Trophoblast cell (in vitro differentiated cells and primary cell): ENCODE results near the gene ZNF615.
A peak's percentile ranks its signal among the peaks of the same experiment; 100 is the strongest.
"Not testable (repeated sequence)": the region's sequence is repeated elsewhere in the genome, so short reads cannot be mapped to it uniquely, and the experiment has no call there.

Experiments
- DNase-seq, 2 donors: peaks; one replicate each; pipeline ENCODE4 v3.0.0-alpha.2; 2016
- H2AFZ ChIP-seq: 2 replicates; pipeline ENCODE4 v1.6.1; 2013; ENCODE audit warnings: low read length, moderate library complexity, mild to moderate bottlenecking; ENCODE audit not compliant: insufficient read depth, poor library complexity
- H2AK5ac ChIP-seq: 2 replicates; pipeline ENCODE4 v1.6.1; 2013; ENCODE audit warnings: mild to moderate bottlenecking, low read length
- H2BK120ac ChIP-seq: 2 replicates; pipeline ENCODE4 v1.6.1; 2013; ENCODE audit warnings: low read length, mild to moderate bottlenecking, moderate library complexity; ENCODE audit not compliant: insufficient read depth, poor library complexity
- H2BK12ac ChIP-seq: 2 replicates; pipeline ENCODE4 v1.6.1; 2013; ENCODE audit warnings: mild to moderate bottlenecking, low read length, moderate library complexity
- H2BK5ac ChIP-seq: 2 replicates; pipeline ENCODE4 v1.6.1; 2013; ENCODE audit warnings: low read length, low read depth, moderate library complexity, mild to moderate bottlenecking; ENCODE audit not compliant: poor library complexity
- H3K14ac ChIP-seq: 2 replicates; pipeline ENCODE4 v1.6.1; 2013; ENCODE audit warnings: mild to moderate bottlenecking, low read length
- H3K18ac ChIP-seq: 2 replicates; pipeline ENCODE4 v1.6.1; 2013; ENCODE audit warnings: mild to moderate bottlenecking, low read length
- H3K23ac ChIP-seq: 2 replicates; pipeline ENCODE4 v1.6.1; 2013; ENCODE audit warnings: low read length
- H3K27ac ChIP-seq: 2 replicates; pipeline ENCODE4 v1.5.1; 2013; ENCODE audit warnings: low read depth, mild to moderate bottlenecking, inconsistent platforms, low read length, moderate library complexity
- H3K27me3 ChIP-seq: 2 replicates; pipeline ENCODE4 v1.6.1; 2013; ENCODE audit warnings: inconsistent platforms, mild to moderate bottlenecking, low read length, moderate library complexity; ENCODE audit not compliant: insufficient read depth
- H3K36me3 ChIP-seq, 2 experiments: 1 replicate in 1 of 2; 2 replicates in 1 of 2; pipeline ENCODE4 v1.6.1; 2013; ENCODE audit warnings: low read length in 2 of 2, mild to moderate bottlenecking in 2 of 2, moderate library complexity in 1 of 2; ENCODE audit not compliant: insufficient read depth in 2 of 2, control insufficient read depth in 1 of 2
- H3K4ac ChIP-seq: 2 replicates; pipeline ENCODE4 v1.6.1; 2013; ENCODE audit warnings: low read depth, mild to moderate bottlenecking, low read length, moderate library complexity
- H3K4me1 ChIP-seq, 2 experiments: 1 replicate in 1 of 2; 2 replicates in 1 of 2; pipeline ENCODE4 v1.6.1; 2013; ENCODE audit warnings: low read length in 2 of 2, mild to moderate bottlenecking in 2 of 2, moderate library complexity in 1 of 2; ENCODE audit not compliant: insufficient read depth in 2 of 2, control insufficient read depth in 1 of 2
- H3K4me2 ChIP-seq: 2 replicates; pipeline ENCODE4 v1.6.1; 2013; ENCODE audit warnings: inconsistent platforms, mild to moderate bottlenecking, low read length, moderate library complexity
- H3K4me3 ChIP-seq: 2 replicates; pipeline ENCODE4 v1.5.1; 2013; ENCODE audit warnings: mild to moderate bottlenecking, low read depth, low read length, inconsistent platforms
- H3K79me1 ChIP-seq: one replicate; pipeline ENCODE4 v1.6.1; 2013; ENCODE audit warnings: low read length
- H3K79me2 ChIP-seq: 2 replicates; pipeline ENCODE4 v1.6.1; 2013; ENCODE audit warnings: low read length, mild to moderate bottlenecking; ENCODE audit not compliant: control insufficient read depth, insufficient read depth, poor library complexity
- H3K9ac ChIP-seq: 2 replicates; pipeline ENCODE4 v1.6.1; 2013; ENCODE audit warnings: mild to moderate bottlenecking, low read length
- H3K9me3 ChIP-seq: 2 replicates; pipeline ENCODE4 v1.6.1; 2013; ENCODE audit warnings: low read depth, mild to moderate bottlenecking, control low read depth, inconsistent platforms, low read length; ENCODE audit not compliant: insufficient read depth
- H4K12ac ChIP-seq: 2 replicates; pipeline ENCODE4 v1.6.1; 2013; ENCODE audit warnings: low read depth, mild to moderate bottlenecking, low read length, moderate library complexity
- H4K8ac ChIP-seq: 2 replicates; pipeline ENCODE4 v1.6.1; 2013; ENCODE audit warnings: low read depth, mild to moderate bottlenecking, low read length, moderate library complexity
- H4K91ac ChIP-seq: one replicate; pipeline ENCODE4 v1.6.1; 2013; ENCODE audit warnings: low read depth, mild to moderate bottlenecking, low read length, moderate library complexity
- WGBS: extraction: QIAGEN DNeasy Blood & Tissue Kit; methylation state at CpG from one replicate; pipeline ENCODE4 v1.1.7; 2013; ENCODE audit warnings: missing lambda C conversion rate; ENCODE audit not compliant: insufficient read length, insufficient coverage; ENCODE audit errors: extremely low coverage; 5-methylcytosine and 5-hydroxymethylcytosine counted together

Gene ZNF615

DNA sequence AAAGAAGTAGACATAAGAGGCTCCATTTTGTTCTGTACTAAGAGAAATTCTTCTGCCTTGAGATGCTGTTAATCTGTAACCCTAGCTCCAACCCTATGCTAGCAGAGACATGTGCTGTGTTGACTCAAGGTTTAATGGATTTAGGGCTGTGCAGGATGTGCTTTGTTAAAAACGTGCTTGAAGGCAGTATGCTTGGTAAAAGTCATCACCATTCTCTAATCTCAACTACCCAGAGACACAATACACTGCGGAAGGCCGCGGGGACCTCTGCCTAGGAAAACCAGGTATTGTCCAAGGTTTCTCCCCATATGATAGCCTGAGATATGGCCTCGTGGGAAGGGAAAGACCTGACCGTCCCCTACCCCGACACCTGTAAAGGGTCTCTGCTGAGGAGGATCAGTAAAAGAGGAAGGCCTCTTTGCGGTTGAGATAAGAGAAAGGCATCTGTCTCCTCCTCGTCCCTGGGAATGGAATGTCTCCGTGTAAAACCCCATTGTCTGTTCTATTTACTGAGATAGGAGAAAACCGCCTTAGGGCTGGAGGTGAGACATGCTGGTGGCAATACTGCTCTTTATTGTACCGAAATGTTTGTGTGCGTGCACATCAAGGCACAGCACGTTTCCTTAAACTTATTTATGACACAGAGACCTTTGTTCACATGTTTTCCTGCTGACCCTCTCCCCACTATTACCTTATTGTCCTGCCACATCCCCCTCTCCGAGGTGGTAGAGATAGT is 18.4 kb upstream of the ZNF615 start:
- DNase-seq = peak; percentile 69 to 81
- H2AK5ac ChIP-seq, H3K4ac ChIP-seq, H4K8ac ChIP-seq, H3K14ac ChIP-seq, H4K91ac ChIP-seq, H3K79me2 ChIP-seq, H2AFZ ChIP-seq, H3K4me3 ChIP-seq, H3K9ac ChIP-seq, H4K12ac ChIP-seq, H2BK120ac ChIP-seq, H3K18ac ChIP-seq, H3K27me3 ChIP-seq, H3K9me3 ChIP-seq, H3K23ac ChIP-seq, H2BK12ac ChIP-seq: not testable (repeated sequence)
- Histone ChIP-seq H3K36me3 (peaks cover 20 to 25% of the 10 kb centered on the region in 2 experiments), H3K4me2 (peak overlapping the region; percentile 43), H3K4me1 (peaks cover 4 to 11% of the 10 kb centered on the region in 2 experiments), H3K79me1 (peaks cover 11% of the 10 kb centered on the region), H2BK5ac (peak overlapping the region; percentile 55), H3K27ac (peak overlapping the region; percentile 68)
- no CpG with 5 or more reads among the region's 15 CpGs for WGBS

DNA sequence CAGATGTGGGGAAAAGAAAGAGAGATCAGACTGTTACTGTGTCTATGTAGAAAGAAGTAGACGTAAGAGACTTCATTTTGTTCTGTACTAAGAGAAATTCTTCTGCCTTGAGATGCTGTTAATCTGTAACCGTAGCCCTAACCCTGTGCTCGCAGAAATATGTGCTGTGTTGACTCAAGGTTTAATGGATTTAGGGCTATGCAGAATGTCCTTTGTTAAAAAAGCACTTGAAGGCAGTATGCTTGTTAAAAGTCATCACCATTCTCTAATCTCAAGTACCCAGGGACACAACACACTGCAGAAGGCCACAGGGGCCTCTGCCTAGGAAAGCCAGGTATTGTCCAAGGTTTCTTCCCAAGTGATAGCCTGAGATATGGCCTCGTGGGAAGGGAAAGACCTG is 16.5 kb upstream of the ZNF615 start:
- not testable (repeated sequence) for H3K9me3 ChIP-seq, H3K4ac ChIP-seq, H2AFZ ChIP-seq, DNase-seq, H3K27me3 ChIP-seq, H2BK120ac ChIP-seq, H2BK12ac ChIP-seq, H3K4me3 ChIP-seq, H3K14ac ChIP-seq, H3K79me2 ChIP-seq, H3K23ac ChIP-seq, H4K8ac ChIP-seq, H4K91ac ChIP-seq, H2BK5ac ChIP-seq, H3K27ac ChIP-seq, H3K9ac ChIP-seq, H2AK5ac ChIP-seq, H3K18ac ChIP-seq, H3K4me2 ChIP-seq, H4K12ac ChIP-seq
- Histone ChIP-seq H3K4me1 (peaks cover 4 to 11% of the 10 kb centered on the region in 2 experiments), H3K79me1 (peaks cover 11% of the 10 kb centered on the region), H3K36me3 (peaks cover 21 to 34% of the 10 kb centered on the region in 2 experiments)
- no CpG with 5 or more reads among the region's 4 CpGs for WGBS

DNA sequence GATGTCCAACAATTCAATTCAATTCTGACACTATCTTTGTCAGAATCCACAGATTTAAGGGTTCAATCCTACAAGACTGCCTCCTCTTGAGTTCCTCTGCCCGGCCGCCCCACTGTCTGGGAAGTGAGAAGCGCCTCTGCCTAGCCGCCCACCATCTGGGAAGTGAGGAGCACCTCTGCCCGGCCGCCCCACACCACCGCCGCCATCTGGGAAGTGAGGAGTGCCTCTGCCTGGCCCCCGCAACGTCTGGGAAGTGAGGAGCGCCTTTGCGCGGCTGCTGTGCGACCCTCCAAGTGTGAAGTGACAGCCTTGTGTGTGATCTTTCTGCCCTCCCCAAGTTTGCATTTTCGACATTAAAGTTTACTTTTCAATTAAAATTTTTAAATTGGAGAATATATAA is 14.2 kb upstream of the ZNF615 start:
- H4K91ac ChIP-seq = no peak overlapping the region

DNA sequence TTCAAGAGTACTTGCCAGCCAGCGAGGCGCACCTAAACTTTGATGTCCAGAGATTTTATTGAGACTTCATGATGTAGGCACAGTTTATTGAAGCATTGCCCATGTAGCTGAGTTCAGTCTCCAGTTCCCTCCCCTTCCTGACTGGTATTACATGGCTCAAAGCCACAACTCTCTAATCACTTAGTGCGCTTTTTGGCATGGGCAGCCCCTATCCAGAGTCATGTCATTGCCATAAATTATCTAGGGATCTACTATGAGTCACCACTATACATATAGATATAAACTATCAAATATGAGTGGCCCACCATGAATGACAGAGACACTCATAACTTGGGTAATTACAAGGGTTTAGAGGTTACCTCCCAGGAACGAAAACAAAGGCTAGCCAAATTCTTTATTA is 12.5 kb upstream of the ZNF615 start:
- H2BK120ac ChIP-seq = no peak overlapping the region
- H3K14ac ChIP-seq = no peak overlapping the region
- no peaks in the 10 kb centered on the region for H3K9me3 ChIP-seq

More for the DNA sequence above, 14.2 kb upstream of the ZNF615 start:
- Histone ChIP-seq H2BK120ac (no peak overlapping the region), H3K36me3 (peaks cover 27 to 46% of the 10 kb centered on the region in 2 experiments), H3K27ac (no peak overlapping the region), H3K23ac (no peak overlapping the region), H3K9me3 (no peaks in the 10 kb centered on the region), H3K4me2 (no peak overlapping the region), H3K18ac (no peak overlapping the region), H2AFZ (no peak overlapping the region), H3K14ac (no peak overlapping the region), H3K27me3 (no peaks in the 10 kb centered on the region), H2AK5ac (no peak overlapping the region), H3K79me2 (no peaks in the 10 kb centered on the region), H4K8ac (no peak overlapping the region), H3K9ac (no peak overlapping the region), H3K4ac (no peak overlapping the region), H3K4me3 (no peak overlapping the region), H4K12ac (no peak overlapping the region), H2BK5ac (no peak overlapping the region), H3K4me1 (peaks cover 4 to 8% of the 10 kb centered on the region in 2 experiments), H2BK12ac (no peak overlapping the region), H3K79me1 (no peaks in the 10 kb centered on the region)
- WGBS = no CpG with 5 or more reads among the region's 15 CpGs
- no peak for DNase-seq

More for the DNA sequence above, 12.5 kb upstream of the ZNF615 start:
- Histone ChIP-seq H3K79me1 (no peaks in the 10 kb centered on the region), H2BK12ac (no peak overlapping the region), H3K18ac (no peak overlapping the region), H3K36me3 (peaks cover 28 to 58% of the 10 kb centered on the region in 2 experiments), H3K9ac (no peak overlapping the region), H3K4ac (no peak overlapping the region), H3K27ac (no peak overlapping the region), H4K91ac (no peak overlapping the region), H3K79me2 (no peaks in the 10 kb centered on the region), H2BK5ac (no peak overlapping the region), H3K4me1 (no peaks in the 10 kb centered on the region), H3K23ac (no peak overlapping the region), H4K12ac (no peak overlapping the region), H2AK5ac (no peak overlapping the region), H2AFZ (no peak overlapping the region), H3K4me3 (no peak overlapping the region), H3K4me2 (no peak overlapping the region), H4K8ac (no peak overlapping the region), H3K27me3 (no peaks in the 10 kb centered on the region)
- DNase-seq = no peak
- WGBS = no CpG with 5 or more reads among the region's 4 CpGs
